Transverse colon (tissue), 3 donors: ENCODE results near the gene TMOD3.

Experiments used
- CTCF ChIP-seq, 5 experiments: fragments of 200-600 bp in 3 of 5; fragments of 450-650 bp in 2 of 5; sonication (generic) in 3 of 5; IDR thresholded peaks; 1 replicate in 2 of 5; 2 replicates in 3 of 5; pipeline ENCODE4 v1.5.1; 2016 to 2017; ENCODE audit warnings: antibody characterized with exemption in 5 of 5, inconsistent platforms in 3 of 5, mild to moderate bottlenecking in 2 of 5, moderate library complexity in 1 of 5
- EP300 ChIP-seq: sonication (generic); formaldehyde crosslinking; IDR thresholded peaks from one replicate; pipeline ENCODE4 v1.6.1; 2017; ENCODE audit warnings: antibody characterized with exemption, low read depth

- TF ChIP-seq CTCF (IDR thresholded peaks at IDR 0.05), result no peak
- no peak for TF ChIP-seq EP300
These were observed 8.4 kb downstream of the TMOD3 start for GRCh38 chr15:51837792-51838251.
